PC-9 (cell line): ENCODE data around the gene ALCAM. TPM values are rescaled to one million over a fixed set of nuclear protein-coding genes. Genes with fewer than 3 reads are reported as not detected.

Source experiments
- BruUV-seq: library from RNA; stranded (reverse); fragments of 400-500 nt; replicated peaks from 2 replicates; lab custom pipeline; 2021; lab: Mats Ljungman, UMichigan
- CTCF ChIA-PET: fragments of 300-600 bp; sonication (Branson Sonifier 250); formaldehyde crosslinking; loops from one replicate; lab custom pipeline; 2022; ENCODE audit warnings: antibody characterized with exemption; lab: Charles Lee
- POLR2A ChIA-PET: fragments of 300-600 bp; sonication (Branson Sonifier 250); formaldehyde crosslinking; loops from one replicate; lab custom pipeline; 2022; ENCODE audit warnings: antibody characterized with exemption; ENCODE audit not compliant: unreplicated experiment; lab: Charles Lee
- DNase-seq, 2 experiments: peaks; one replicate each; pipeline versions ENCODE4 v3.0.0 to v3.0.0-alpha.2; 2015 to 2022; ENCODE audit warnings: mixed read lengths in 1 of 2
- H2AFZ ChIP-seq: fragments of 200-600 bp; sonication (generic); 2 replicates; pipeline ENCODE4 v1.8.1; 2017; ENCODE audit warnings: antibody characterized with exemption
- H3F3A ChIP-seq: fragments of 200-600 bp; sonication (generic); 2 replicates; pipeline ENCODE4 v1.8.1; 2017; ENCODE audit warnings: antibody characterized with exemption, mild to moderate bottlenecking, low read depth; ENCODE audit not compliant: insufficient read depth
- H3K27ac ChIP-seq: fragments of 200-600 bp; sonication (generic); 2 replicates; pipeline ENCODE4 v1.6.1; 2016; ENCODE audit warnings: mixed run types
- H3K27me3 ChIP-seq: fragments of 200-600 bp; sonication (generic); 2 replicates; pipeline ENCODE4 v1.6.1; 2016; ENCODE audit warnings: low read depth, mixed run types; ENCODE audit not compliant: insufficient read depth
- H3K36me3 ChIP-seq: fragments of 200-600 bp; sonication (generic); 2 replicates; pipeline ENCODE4 v1.6.1; 2016; ENCODE audit warnings: low read depth, mixed run types
- H3K4me1 ChIP-seq: fragments of 200-600 bp; sonication (generic); replicated peaks from 2 replicates; pipeline ENCODE4 v1.6.1; 2016; ENCODE audit warnings: mixed run types; ENCODE audit not compliant: insufficient read depth
- H3K4me2 ChIP-seq: fragments of 200-600 bp; sonication (generic); 2 replicates; pipeline ENCODE4 v1.6.1; 2017; ENCODE audit warnings: mixed run types
- H3K4me3 ChIP-seq: fragments of 200-600 bp; sonication (generic); 2 replicates; pipeline ENCODE4 v1.6.1; 2016; ENCODE audit warnings: mixed run types
- H3K79me2 ChIP-seq: fragments of 200-600 bp; sonication (generic); 2 replicates; pipeline ENCODE4 v1.6.1; 2017; ENCODE audit warnings: low read depth, mixed run types
- H3K9me2 ChIP-seq: fragments of 200-600 bp; sonication (generic); 2 replicates; pipeline ENCODE4 v1.8.1; 2017; ENCODE audit warnings: mild to moderate bottlenecking; ENCODE audit not compliant: insufficient read depth
- H3K9me3 ChIP-seq: fragments of 200-600 bp; sonication (generic); 2 replicates; pipeline ENCODE4 v1.8.1; 2016; ENCODE audit warnings: low read depth; ENCODE audit not compliant: insufficient read depth
- H4K20me1 ChIP-seq: fragments of 200-600 bp; sonication (generic); 2 replicates; pipeline ENCODE4 v1.8.1; 2017; ENCODE audit not compliant: insufficient read depth
- CTCF ChIP-seq: fragments of 200-600 bp; sonication (generic); conservative IDR thresholded peaks from 2 replicates; pipeline ENCODE4 v1.6.1; 2017; ENCODE audit warnings: mixed run types, antibody characterized with exemption, mild to moderate bottlenecking, moderate library complexity
- EZH2 ChIP-seq: fragments of 200-600 bp; sonication (generic); IDR thresholded peaks from 2 replicates; pipeline ENCODE4 v1.8.0; 2017; ENCODE audit warnings: antibody characterized with exemption, low read depth
- intact Hi-C: fragments of 100-400 bp; cut with micrococcal nuclease; formaldehyde crosslinking; loops from one replicate; pipeline ENCODE4 v1.10.0; 2022; ENCODE audit not compliant: unreplicated experiment
- total RNA-seq: library from RNA; stranded (reverse); gene quantifications from 2 replicates; pipeline ENCODE4 v1.2.3, GENCODE V29; 2021

ALCAM gene
- total RNA-seq, 1 experiment from 2014 or later = 132 TPM

GRCh38 chr3:105323274-105323599, 43.5 kb upstream of the ALCAM start:
- no peaks in the 10 kb centered on the region for H3K9me3 ChIP-seq
- 0 out of 2 replicates have a peak, but pooled peaks cover 2% of the 10 kb centered on the region for H3F3A ChIP-seq
- no peaks in the 10 kb centered on the region for H3K27me3 ChIP-seq
- POLR2A ChIA-PET = no interaction called here
- H3K4me1 ChIP-seq = no peaks in the 10 kb centered on the region; the same call in 1 of the 2 replicates
- no peak for DNase-seq
- H3K4me3 ChIP-seq = no peak overlapping the region
- CTCF ChIA-PET = no interaction called here
- no peaks in the 10 kb centered on the region for H4K20me1 ChIP-seq
- peak overlapping the region; percentile 54; the same call in 1 of the 2 replicates for H2AFZ ChIP-seq
- H3K79me2 ChIP-seq = no peaks in the 10 kb centered on the region
- no peaks in the 10 kb centered on the region for H3K36me3 ChIP-seq
- H3K27ac ChIP-seq = no peak overlapping the region
- no TSS peak for BruUV-seq
- H3K9me2 ChIP-seq = no peaks in the 10 kb centered on the region
- TF ChIP-seq EZH2 (no peak), CTCF (no peak)
- no peak overlapping the region for H3K4me2 ChIP-seq
- intact Hi-C loops = no loop called here

GRCh38 chr3:105324951-105325350, 41.8 kb upstream of the ALCAM start:
- Histone ChIP-seq H3K4me1 (no peaks in the 10 kb centered on the region; the same call in 1 of the 2 replicates), H4K20me1 (no peaks in the 10 kb centered on the region), H3K9me2 (no peaks in the 10 kb centered on the region), H3K79me2 (no peaks in the 10 kb centered on the region), H3K27me3 (no peaks in the 10 kb centered on the region), H3K4me2 (no peak overlapping the region), H3K4me3 (no peak overlapping the region), H2AFZ (no peak overlapping the region), H3K36me3 (no peaks in the 10 kb centered on the region), H3F3A (0 out of 2 replicates have a peak, but pooled peaks cover 6% of the 10 kb centered on the region), H3K27ac (no peak overlapping the region), H3K9me3 (no peaks in the 10 kb centered on the region)
- BruUV-seq = no TSS peak
- CTCF ChIA-PET = interaction anchor here (0.6 kb wide), 1 partner anchor 65 kb away, joined by 3 read pairs; no protein-coding TSS in a partner anchor
- intact Hi-C loops = no loop called here
- POLR2A ChIA-PET = no interaction called here
- DNase-seq = no peak
- no peak for TF ChIP-seq EZH2
- TF ChIP-seq CTCF = no peak

- Histone ChIP-seq H3K4me3 (no peak overlapping the region), H4K20me1 (no peaks in the 10 kb centered on the region), H3K9me3 (no peaks in the 10 kb centered on the region), H3K27me3 (no peaks in the 10 kb centered on the region), H3F3A (0 out of 2 replicates have a peak, but pooled peaks cover 6% of the 10 kb centered on the region), H3K27ac (no peak overlapping the region), H2AFZ (no peak overlapping the region), H3K4me2 (peak overlapping the region; percentile 3; the same call in 1 of the 2 replicates), H3K9me2 (no peaks in the 10 kb centered on the region), H3K79me2 (no peaks in the 10 kb centered on the region), H3K36me3 (no peaks in the 10 kb centered on the region), H3K4me1 (no peaks in the 10 kb centered on the region; the same call in 1 of the 2 replicates)
- ChIA-PET CTCF (no interaction called here), POLR2A (no interaction called here)
- no TSS peak for BruUV-seq
- DNase-seq = no peak
- TF ChIP-seq CTCF (no peak), EZH2 (no peak)
- intact Hi-C loops = no loop called here
Observed at GRCh38 chr3:105327662-105328337, 38.9 kb upstream of the ALCAM start.
